GM18499 (cell line): ENCODE measurements around the gene STK39.

Experiments
- ATAC-seq: cut with Tn5 transposase; IDR thresholded peaks from one replicate; pipeline ENCODE4 v1.9.1; 2021; ENCODE audit warnings: moderate number of reproducible peaks; ENCODE audit not compliant: insufficient read depth, unreplicated experiment

STK39 gene

GRCh38 chr2:168210895-168211570 is 36.4 kb downstream of the STK39 start:
- ATAC-seq = no peak

- no peak for ATAC-seq
Measured at GRCh38 chr2:168210216-168210894, 37.0 kb downstream of the STK39 start.

DNA sequence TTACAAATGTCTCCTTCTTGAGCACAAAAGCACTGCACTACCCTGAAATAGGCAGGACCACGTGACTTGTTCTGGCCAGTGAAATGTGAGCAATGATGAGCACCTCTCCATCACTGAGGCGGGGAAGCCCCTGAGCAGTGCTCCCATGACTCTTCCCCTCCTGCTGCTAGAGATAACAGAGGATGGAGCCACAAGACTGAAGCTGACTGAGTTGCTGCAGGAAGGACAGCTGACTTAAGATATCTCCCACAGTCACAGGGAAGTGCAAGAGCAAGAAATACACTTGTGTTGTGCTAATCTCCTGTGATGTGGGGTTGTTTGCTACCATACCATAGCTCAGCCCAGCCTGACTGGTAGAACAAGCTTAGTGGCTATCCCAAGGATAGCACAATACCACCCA is 38.7 kb downstream of the STK39 start:
- ATAC-seq = no peak

DNA sequence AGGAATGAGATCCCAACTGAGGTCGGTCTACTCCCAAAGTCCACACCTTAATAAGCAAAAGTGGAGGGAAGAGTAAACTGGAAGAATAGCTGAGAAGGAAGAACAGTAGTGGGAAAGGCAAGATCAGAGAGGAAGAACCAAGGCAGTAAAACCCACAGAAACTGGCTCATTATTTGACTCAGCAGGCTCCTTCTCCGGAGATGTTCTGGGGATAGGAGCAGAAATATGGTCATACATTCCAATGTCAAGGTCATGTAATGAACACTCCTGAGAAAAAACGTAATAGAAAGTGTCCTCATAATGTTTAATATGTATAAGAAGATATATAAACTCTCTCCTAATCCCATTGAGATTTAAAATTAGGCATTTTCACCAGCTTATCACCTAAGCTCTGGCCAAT is 39.5 kb downstream of the STK39 start:
- ATAC-seq = no peak

- no peak for ATAC-seq
Measured at GRCh38 chr2:168203762-168204693, 43.4 kb downstream of the STK39 start.

DNA sequence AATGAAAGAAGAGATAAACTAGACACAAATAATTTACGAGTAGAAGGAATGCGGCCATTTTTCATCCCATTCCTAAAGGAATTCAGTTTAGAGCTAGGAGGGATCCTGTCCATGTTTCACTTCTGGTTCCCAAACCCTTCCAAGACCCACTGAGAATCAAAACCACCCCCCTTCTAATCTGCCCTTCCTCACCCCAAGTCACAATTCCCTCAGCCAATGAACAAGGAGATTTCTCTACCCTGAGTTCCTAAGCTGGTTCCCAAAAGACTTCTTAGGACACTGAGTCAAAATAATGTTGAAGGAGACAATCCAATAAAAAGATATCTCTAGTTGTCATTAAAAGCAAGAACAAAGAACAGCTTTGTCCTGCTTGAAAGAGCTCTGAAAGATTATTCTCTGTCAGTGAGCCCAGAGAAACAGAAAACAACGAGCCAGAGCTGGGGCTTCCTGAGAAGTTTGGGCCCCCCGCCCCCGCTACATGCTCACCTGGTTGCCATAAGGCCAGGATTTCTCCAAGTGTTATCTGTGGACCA is 45.7 kb downstream of the STK39 start:
- ATAC-seq = no peak

DNA sequence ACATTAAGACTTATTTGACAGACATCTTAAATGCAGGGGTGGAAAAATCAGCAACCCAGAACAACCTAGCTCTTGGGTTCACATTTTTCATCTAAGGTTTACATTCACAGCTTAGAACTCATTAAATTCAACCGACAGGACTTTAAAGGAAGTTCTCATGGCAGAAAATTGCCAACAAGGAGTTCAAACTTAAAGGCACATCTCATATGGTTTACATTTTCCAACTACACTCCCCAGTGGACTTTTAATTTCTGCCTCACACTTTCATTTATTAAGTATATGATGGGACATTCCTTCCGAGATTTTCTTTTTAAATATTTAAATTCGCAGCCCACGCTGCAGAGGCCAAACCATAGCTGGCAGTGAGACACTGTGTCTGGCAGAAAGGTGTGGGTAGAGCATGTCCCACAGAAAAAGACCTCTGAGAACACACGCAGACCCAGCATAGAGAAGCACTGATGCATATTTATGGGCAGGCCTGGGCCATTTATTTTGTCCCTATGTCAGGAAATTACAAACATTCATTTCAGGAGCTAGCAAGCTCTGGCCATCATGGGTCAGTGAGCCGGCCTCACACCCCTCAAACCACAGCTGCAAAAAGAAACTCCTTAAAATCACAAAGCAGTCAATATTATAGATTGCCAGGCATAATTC is 46.3 kb downstream of the STK39 start:
- ATAC-seq = no peak

- ATAC-seq = no peak
Measured at GRCh38 chr2:168198476-168199207, 48.8 kb downstream of the STK39 start.

DNA sequence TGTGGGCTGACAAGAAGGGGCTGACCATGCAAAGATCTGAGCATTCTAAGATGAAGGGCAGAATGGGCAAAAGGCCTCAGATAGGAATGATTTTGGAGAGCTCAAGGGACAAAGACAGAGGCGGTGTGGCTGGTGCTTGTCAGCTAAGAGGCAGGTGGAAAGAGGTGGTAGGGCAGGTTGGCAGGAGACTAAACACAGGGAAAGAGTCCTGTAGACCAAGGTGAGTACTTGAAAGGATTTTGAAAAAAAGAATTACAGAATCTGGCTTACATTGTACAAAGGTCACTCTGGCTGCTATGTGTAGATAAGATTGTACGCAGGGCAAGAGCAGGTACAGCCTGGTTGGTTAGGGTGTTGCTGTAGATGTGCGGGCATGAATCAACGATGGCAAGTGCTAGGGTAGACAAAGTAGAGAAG is 50.6 kb downstream of the STK39 start:
- no peak for ATAC-seq

GRCh38 chr2:168194784-168195522 is 52.4 kb downstream of the STK39 start:
- peak; percentile 96 for ATAC-seq

GRCh38 chr2:168192839-168193616 is 54.4 kb downstream of the STK39 start:
- no peak for ATAC-seq

- no peak for ATAC-seq
Measured at GRCh38 chr2:168191955-168192785, 55.2 kb downstream of the STK39 start.

DNA sequence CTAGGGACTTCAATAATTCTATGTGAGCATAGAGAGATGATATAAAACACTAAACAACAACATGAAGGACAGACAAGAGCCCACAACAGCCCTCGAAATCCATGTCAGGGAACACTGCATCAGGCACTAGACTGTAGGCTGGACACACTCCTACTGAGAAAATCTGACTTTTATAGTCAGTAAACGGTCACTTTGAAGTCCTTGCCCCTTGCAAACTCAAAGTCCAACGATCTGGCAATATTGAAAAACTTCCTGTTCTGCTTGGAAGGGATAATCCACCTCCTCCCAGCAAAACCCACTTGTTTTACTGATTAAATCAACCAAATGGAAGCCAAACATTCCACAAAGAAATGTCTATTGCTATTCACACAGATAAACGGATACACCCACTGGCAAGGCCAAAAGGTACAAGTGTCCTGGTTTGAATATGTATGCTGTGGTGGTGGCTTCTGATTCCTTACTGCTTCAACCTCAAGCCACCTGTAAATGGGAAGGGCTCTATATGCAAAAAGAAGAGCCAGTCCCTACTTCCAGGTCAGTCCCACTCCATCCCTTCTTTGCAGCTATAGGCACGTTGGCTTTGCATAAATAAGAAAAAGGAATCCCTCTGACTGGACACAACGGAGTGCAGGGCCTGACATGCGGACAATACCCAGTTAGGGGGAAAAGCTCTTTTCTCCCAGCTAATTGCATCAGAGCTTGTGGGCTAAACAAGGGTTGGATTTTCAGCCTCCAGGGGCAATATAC is 56.6 kb downstream of the STK39 start:
- no peak for ATAC-seq

GRCh38 chr2:168189835-168190569 is 57.4 kb downstream of the STK39 start:
- ATAC-seq = no peak

GRCh38 chr2:168188002-168188401 is 59.4 kb downstream of the STK39 start:
- no peak for ATAC-seq

DNA sequence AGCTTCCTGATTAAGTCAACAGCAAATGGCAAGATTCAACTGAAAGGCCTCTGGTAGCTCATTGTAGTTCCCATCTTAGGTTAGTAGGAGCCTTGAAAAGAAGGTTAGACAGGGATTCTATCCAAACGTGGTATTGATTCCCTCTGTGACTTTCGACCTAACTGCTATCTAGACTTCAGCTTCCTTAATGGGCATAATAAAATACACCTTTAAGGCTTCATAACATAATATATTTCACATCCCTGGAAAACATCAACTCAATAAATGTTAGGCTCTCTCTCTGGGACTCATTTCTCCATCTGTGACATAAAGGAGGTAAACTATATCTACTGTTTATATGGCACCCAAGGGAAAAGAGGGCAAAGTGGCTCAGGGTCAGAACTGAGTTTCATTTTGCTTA is 60.9 kb downstream of the STK39 start:
- no peak for ATAC-seq
